GM19463 (cell line): ENCODE measurements around the gene RPRD1A.
"Not testable (repeated sequence)": the region's sequence is repeated elsewhere in the genome, so short reads cannot be mapped to it uniquely, and the experiment has no call there.

Experiments
- ATAC-seq: cut with Tn5 transposase; IDR thresholded peaks from one replicate; pipeline ENCODE4 v1.9.1; 2021; ENCODE audit warnings: mild to moderate bottlenecking, moderate library complexity; ENCODE audit not compliant: unreplicated experiment

RPRD1A gene, protein sequence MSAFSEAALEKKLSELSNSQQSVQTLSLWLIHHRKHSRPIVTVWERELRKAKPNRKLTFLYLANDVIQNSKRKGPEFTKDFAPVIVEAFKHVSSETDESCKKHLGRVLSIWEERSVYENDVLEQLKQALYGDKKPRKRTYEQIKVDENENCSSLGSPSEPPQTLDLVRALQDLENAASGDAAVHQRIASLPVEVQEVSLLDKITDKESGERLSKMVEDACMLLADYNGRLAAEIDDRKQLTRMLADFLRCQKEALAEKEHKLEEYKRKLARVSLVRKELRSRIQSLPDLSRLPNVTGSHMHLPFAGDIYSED

DNA sequence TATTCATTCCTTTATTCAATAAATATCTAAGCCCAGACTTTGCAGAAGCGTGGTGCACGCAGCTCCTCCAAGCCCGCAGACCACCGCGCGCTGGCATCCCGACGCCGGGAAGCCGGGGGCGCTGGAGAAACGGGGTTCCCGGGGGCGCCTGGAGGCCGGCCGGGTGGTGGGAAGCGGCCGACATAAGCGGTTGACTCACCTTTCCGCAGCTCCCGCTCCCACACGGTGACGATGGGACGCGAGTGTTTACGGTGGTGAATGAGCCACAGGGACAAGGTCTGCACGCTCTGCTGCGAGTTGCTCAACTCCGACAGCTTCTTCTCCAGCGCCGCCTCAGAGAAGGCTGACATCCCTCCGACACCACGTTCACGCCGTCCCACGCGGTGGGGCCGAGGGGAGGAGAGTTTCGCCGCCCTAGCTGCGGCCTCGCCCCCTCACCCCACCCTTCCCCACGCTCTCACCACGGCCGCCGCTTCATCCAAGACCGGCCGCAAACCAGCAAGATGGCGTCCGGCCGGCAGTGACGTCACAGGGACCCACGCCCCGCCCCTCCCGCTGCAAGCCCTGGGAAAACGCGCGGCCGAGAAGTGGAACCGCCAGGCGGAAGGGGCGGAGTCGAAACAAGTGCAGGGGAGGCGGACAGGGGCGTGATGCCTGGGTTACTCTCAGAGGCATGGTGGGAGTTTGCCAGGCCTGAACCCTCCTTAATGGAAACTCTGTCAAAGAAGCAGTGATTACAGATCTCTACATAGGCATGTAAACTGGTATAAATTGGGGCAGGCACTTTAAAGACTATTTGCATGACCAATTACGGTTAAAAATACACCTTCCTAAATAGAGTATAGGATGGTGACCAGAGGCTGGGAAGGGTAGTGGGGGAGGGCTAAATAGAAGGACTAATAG lies at the start of gene RPRD1A:
Gene RPRD1A (minus strand): TSS at position 505 of the 903 bp plus-strand sequence. CDS start 155 bp downstream, at position 350.
- ATAC-seq = peak; percentile 92

DNA sequence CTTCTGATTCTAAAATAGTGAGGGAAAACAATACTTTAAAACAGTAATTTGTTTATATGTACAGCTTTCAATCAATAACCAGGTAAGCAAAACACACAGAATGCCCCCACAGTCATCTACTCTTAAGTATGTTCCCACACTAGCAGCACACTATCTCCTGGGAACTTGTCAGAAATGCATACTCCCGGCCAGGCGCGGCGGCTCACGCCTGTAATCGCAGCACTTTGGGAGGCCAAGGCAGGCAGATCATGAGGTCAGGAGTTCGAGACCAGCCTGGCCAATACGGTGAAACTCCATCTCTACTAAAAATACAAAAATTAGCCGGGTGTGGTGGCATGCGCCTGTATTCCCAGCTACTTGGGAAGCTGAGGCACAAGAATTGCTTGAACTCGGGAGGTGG lies 49.4 kb upstream of the RPRD1A start:
- ATAC-seq = not testable (repeated sequence)

DNA sequence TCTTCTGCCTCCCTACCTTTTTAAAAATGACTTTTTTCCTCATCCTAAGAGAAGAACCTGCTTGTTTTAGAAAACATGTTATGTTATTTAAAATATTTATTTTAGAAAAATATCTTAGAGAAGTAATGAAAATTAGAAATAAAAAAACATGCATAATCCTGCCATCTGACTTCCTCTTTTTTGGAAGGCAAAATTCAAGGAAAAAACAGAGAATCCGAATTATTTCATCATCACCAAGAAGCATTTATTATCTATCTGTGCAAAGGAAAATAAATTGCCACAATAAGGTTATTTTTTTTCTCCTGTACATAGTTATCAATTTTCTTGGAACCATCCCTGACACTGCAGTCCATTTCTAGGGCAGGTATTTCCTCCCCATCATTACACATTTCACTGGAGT lies 47.4 kb upstream of the RPRD1A start:
- no peak for ATAC-seq

DNA sequence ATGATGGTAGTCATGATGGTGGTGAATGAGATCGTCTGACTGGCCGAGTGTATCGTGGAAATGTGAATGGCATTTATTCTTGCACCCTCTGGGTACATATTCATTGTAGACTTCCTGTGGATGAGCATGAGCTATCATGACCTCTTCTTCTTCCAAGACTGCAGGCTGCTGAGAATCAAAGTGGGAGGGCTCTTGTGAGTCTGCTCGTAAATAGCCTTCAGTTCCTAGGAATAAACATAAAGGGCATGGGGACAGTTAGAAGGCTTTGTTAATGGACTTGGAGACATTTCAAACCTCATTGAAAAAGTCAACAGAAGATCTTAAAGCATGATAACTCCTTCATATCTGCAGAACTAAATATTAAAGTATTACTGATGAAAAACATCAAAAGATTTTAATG lies 46.9 kb upstream of the RPRD1A start:
- no peak for ATAC-seq

DNA sequence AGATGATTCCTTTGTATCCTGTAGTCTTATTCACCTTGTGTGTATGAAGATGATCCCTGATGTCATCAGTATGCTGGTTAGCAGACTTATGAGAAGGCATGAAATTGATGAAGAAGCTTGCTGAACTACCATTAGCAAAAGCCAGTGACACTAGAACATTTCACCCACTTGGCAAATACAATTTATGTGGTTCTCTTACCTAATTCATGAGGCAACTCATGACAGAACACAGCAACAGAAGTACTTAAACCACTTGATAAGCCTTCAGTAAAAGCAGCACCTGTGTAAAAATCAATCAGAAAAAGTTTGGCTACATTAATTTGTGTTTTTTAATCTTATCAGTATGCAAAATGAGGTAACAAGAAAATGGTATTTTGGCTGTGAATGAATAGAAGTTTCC lies 44.9 kb upstream of the RPRD1A start:
- ATAC-seq = no peak

DNA sequence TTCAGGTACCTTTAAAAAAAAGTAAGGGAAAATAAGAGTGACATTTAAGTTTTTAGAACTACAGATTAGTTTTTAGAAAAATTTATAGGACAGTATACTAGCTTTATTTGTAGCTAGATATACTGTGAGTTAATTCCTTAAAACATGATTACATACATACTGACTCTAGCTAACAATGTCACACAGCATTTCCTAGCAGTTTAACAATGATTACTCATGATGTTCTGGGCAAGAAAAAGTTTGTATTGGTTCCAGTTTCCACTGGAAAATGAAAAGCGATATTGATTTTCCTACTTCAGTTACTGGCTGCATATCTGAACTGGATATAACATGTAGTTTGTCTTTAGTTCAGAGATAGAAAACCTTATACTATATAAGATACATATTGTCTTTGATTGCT lies 42.4 kb upstream of the RPRD1A start:
- no peak for ATAC-seq

DNA sequence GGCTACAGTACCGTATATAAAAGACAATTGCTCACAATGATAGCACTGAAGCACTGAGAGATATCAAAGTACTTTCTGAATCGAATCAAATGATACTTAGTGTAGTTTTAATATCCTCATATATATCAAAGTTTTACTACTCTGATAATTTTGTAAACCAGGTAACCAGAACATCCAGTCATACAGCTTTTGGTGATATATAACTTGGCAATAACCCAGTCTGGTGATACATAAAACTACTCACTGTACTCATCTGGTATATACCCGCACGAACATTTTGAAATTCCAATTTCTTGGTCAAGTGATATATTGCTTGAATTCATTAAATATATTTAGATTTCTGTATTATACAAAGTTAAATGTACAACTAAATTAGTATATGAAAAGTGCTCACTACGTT lies 41.2 kb upstream of the RPRD1A start:
- no peak for ATAC-seq

DNA sequence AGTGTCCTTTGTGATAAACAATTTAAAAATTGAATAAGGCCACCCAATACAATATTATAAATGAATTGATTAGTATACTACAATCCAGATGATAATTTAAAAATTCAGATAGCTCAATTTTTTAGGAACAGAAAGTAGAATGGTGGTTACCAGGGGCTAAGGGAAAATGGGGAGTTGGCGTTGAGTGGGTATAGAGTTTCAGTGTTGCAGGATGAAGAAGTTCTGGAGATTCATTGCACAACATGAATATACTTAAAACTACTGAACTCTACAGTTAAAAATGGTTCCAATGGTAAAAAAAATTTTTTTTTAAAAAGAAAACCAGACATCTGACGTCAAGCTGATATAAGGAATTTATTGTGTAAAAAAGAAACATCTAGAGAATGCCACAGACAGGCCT lies 40.8 kb upstream of the RPRD1A start:
- ATAC-seq = no peak

DNA sequence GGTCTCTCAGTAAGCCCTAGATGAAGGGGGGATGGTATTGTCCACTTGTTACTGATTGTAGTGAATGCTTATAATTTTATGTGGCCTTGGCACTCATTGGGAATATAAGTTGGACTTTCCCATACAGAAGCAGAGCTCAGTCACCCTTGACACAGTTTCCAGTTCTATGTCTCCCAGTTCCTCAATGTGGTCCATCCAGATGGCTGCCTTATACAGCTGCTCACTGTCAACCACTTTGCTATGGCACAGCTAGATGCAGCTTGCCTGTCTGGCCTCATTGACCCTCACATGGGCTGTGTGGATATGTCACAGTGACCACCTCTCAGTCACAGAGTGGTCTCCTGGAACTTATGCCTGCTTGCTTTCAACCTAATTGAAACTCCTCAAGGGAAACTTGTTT lies 40.1 kb upstream of the RPRD1A start:
- no peak for ATAC-seq

DNA sequence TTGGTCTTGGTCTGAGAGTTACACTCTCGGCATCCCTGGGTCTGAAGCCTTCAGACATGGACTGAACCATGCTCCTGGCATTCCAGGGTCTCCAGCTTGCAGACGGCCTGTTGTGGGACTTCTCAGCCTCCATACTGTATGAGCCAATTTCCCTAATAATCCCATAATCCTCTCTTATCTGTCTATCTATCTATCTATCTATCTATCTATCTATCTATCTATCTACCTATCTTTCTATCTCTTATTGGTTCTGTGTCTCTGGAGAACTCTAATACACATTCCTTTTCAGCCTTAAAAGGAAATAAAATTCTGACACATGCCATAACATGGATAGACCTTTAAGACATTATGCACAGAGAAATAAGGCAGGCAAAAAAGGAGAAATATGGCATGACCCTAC lies 37.4 kb upstream of the RPRD1A start:
- no peak for ATAC-seq

DNA sequence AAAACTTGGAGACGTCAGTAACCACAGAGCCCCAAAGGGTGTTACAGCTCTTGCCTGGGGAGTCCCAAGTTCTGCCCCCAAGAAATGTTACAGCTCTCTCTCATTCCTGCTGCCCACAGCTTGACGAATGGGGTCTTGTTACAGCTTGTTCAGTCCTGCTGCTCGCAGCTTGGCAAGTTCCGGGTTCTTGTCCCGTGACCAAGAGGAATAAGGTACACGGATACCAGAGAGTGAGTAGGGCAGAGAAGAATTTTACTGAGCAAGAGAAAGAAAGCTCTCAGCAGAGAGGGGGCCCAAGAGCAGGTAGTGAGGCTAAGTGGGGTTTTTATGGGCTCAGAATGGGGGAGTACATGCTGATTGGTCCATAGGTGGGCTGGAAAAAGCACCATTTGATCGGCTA lies 34.6 kb upstream of the RPRD1A start:
- ATAC-seq = no peak

DNA sequence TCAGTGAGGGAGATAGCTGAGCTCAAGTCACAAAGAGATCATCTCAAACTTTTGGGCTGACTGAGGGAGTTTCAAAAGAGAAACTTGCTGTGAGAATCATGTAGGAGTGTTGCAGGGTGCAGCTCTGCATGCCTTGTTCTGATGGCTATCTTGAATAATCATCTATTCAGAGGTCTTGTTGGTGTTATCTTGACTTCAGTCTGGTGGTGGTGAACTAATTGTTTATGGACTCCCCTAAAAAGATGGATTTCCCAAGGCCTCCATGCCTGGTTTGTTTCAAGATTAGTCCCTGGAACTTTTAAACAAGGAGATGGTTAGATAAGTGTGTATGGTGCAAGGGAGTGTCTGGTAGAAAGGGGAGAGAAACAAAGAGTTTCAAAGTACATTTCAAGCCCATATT lies 32.0 kb upstream of the RPRD1A start:
- ATAC-seq = no peak

DNA sequence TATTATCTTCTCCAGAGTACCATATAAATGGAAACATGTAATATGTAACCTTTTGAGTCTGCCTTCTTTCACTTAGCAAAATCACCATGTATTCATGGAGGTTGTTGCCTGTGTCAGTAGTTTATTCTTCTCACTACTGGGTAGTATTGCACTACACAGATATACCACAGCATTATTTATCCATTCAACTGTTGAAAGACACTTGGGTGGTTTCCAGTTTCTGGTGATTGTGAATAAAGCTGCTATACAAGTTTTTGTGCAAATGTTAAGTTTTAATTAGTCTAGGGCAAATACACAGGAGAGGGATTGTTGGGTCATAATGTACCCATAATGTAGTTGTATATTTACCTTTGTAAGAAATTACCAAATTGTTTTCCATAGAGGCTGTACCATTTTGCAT lies 29.6 kb upstream of the RPRD1A start:
- no peak for ATAC-seq

DNA sequence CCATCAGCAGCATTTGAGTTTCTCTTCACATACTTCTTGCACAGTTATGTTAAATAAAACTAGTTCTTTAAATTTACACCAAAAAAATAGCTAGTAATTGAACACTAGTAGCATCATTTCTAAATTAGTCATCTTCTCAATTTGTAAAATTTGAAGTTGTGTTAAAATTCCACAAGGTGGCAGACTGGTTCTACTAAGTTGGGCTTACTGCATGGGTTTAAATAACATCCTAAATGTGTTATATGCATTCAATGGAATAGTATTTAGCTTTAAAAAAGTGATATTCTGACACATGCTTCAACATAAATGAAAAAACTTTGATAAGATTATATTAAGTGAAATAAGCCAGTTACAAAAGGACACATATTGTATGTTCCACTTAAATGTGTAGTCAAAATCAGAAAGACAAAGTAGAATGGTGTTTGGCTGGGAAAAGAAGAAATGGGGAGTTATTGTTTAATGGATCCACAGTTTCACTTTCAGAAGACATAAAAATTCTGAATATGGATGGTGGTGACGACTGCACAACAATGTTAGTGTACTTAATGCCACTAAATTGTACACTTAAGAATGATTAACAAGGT lies 28.7 kb upstream of the RPRD1A start:
- no peak for ATAC-seq

DNA sequence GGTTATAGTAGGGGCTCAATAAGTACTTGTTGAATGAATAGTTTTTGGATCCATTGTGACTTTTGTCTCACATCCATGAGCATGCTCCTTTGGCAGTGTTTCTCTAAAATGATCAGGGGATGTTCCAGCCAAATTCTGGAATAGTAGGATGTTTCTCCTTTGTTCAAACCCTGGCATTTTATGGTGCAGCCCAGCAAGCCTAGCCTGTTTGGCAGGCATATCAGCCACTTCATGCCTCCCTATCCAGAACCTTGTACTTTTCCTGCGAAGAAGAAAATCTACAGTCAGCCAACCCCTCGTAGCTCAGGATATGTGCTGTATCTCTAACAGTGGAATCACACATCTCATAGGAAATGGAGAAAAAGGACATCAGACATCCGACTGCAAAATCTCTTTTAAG lies 27.1 kb upstream of the RPRD1A start:
- ATAC-seq = no peak

DNA sequence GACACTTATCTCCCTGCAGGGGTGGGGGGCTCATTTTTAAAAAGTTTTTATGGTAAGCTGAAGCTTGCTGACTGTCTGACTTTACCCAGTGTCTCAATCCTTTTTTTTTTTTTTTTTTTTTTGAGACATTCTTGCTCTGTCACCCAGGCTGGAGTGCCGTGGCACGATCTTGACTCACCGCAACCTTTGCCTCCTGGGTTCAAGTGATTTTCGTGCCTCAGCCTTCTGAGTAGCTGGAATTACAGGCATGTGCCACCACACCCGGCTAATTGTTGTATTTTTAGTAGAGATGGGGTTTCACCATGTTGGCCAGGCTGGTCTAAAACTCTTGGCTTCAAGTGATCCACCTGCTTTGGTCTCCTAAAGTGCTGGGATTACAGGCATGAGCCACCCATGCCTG lies 24.8 kb upstream of the RPRD1A start:
- ATAC-seq = not testable (repeated sequence)

DNA sequence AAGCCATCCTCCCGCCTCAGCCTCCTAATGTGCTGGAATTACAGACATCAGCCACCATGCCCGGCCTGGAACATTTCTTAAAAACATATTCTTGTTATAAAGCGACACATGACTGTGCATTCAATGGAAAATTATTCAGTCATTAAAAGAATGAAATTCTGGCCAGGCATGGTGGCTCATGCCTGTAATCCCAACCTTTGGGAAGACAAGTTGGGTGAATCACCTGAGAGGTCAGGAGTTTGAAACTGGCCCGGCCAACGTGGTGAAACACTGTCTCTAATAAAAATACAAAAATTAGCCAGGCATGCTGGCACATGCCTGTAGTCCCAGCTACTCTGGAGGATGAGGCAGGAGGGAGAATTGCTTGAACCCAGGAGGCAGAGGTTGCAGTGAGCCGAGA lies 21.6 kb upstream of the RPRD1A start:
- no peak for ATAC-seq

DNA sequence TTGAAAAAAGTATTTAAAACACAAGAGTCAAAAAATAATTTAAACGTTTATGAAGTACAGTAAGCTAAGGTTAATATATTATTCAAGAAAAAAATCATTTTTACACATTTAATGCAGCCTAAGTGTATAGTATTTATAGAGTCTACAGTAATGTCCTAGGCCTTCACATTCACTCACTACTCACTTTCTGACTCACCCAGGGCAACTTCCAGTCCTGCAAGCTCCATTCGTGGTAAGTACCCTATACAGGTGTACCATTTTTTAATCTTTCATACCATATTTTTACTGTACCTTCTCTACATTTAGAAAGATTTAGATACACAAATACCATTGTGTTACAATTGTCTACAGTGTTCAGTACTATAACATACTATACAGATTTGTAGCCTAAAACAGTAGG lies 20.9 kb upstream of the RPRD1A start:
- no peak for ATAC-seq

DNA sequence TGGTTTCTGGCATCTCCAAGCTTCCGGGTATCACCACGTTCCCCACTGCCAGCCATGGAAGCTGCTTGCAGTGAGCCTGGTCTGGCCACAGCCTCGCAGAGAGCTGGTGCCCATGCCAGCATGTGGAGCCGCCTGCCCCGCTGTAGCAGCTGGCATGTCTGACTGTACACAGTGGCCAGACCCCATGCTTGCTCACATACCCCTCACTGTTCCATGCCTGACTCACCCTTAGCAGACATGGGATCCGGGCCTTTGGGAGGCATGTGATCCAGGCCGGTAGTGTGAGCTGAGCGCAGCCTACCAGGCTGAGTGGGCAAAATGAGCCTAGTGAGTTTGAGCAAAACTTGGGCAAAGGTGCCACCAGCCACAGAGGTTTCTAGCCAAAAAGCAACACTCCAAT lies 18.8 kb upstream of the RPRD1A start:
- ATAC-seq = no peak

DNA sequence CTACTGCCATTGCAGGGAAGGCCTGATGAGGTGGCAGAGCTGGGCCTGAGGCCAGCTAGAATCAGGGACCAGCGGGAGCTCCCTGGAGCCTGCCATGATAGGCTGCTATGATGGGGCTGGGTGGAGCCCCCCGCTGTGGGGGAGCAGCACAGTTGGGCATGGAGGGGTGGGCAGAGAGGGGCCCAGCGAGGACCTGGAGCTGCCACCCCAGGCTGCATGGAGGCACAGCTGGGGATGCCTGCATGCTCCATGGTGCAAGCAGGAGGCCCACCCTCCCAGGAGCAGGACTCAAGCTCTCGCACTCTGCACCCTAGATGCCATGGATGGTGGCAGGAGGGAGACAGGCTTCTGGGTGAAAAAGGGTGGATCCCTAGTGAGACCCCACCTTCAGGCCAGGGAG lies 17.8 kb upstream of the RPRD1A start:
- ATAC-seq = no peak

DNA sequence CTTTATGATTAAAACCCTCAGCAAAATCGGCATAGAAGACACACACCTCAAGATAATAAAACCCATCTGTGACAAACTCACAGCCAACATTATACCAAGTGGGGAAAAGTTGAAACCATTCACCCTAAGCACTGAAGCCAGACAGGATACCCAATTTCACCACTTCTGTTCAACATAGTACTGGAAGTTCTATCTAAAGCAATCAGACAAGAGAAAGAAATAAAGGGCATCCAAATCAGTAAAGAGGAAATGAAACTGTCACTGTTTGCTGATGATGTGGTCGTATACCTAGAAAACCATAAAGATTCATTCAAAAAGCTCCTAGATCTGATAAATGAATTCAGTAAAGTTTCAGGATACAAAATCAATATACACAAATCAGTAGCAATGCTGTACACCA lies 16.4 kb upstream of the RPRD1A start:
- no peak for ATAC-seq

DNA sequence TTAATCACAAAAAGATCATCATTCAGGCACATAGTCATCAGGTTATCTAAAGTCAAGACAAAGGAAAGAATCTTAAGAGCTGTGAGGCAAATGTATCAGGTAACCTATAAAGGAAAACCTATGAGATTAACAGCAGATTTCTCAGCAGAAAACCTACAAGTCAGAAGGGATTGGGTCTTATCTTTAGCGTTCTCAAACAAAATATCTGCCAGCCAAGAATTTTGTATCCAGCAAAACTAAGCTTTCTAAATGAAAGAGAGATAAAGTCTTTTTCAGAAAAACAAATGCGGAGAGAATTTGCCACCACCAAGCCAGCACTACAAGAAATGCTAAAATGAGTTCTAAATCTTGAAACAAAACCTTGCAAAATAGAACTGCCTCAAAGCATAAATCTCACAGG lies 13.8 kb upstream of the RPRD1A start:
- not testable (repeated sequence) for ATAC-seq
